ENCODE measurements around the gene GATAD2B.

GATAD2B gene

DNA sequence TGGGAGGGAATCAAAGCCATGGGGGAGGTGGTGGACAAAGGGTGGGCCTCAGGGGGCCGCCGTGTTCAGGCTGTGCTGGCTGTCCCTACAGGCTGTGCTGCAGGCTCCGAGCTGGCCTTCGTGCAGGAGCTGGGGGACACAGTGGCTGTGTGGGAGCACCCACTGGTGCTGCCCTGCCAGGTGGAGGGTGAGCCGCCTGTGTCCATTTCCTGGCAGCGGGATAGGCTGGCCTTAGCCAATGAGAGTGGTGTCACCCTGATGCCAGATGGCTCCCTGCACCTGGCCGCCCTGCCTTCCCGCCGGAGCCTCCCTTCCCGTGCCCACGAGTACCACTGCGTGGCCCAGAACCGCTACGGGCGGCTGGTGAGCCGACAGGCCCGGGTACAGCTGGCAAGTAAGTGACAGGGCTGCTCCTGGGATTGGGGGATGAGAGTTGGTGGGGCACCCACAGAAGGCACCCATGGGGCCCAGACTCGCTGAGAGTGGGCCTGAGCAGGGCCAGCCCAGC, 127.4 kb downstream of the GATAD2B start:
- Histone ChIP-seq H3K9me3 (ENCODE audit: control insufficient read depth, low read length) (no peaks in the 10 kb centered on the region), H3K27me3 (ENCODE audit: control insufficient read depth, insufficient read depth, low read length) (no peaks in the 10 kb centered on the region), H3K4me1 (ENCODE audit: control insufficient read depth, insufficient read depth, low read length) (peaks cover 5% of the 10 kb centered on the region), H3K36me3 (ENCODE audit: control insufficient read depth, insufficient read depth, low read length) (no peaks in the 10 kb centered on the region), H3K9ac (ENCODE audit: low read length) (no peak overlapping the region), H3K4me3 (ENCODE audit: low read length) (no peak overlapping the region)

- no peaks in the 10 kb centered on the region for H3K36me3 ChIP-seq (ENCODE audit: control insufficient read depth, insufficient read depth, low read length)
- H3K9me3 ChIP-seq (ENCODE audit: control insufficient read depth, low read length): no peaks in the 10 kb centered on the region
- H3K27me3 ChIP-seq (ENCODE audit: control insufficient read depth, insufficient read depth, low read length): no peaks in the 10 kb centered on the region
- peaks cover 11% of the 10 kb centered on the region for H3K4me1 ChIP-seq (ENCODE audit: control insufficient read depth, insufficient read depth, low read length)
- H3K4me3 ChIP-seq (ENCODE audit: low read length): no peak overlapping the region
- H3K9ac ChIP-seq (ENCODE audit: low read length): no peak overlapping the region
Measured at GRCh38 chr1:153794624-153795329, 128.0 kb downstream of the GATAD2B start.

DNA sequence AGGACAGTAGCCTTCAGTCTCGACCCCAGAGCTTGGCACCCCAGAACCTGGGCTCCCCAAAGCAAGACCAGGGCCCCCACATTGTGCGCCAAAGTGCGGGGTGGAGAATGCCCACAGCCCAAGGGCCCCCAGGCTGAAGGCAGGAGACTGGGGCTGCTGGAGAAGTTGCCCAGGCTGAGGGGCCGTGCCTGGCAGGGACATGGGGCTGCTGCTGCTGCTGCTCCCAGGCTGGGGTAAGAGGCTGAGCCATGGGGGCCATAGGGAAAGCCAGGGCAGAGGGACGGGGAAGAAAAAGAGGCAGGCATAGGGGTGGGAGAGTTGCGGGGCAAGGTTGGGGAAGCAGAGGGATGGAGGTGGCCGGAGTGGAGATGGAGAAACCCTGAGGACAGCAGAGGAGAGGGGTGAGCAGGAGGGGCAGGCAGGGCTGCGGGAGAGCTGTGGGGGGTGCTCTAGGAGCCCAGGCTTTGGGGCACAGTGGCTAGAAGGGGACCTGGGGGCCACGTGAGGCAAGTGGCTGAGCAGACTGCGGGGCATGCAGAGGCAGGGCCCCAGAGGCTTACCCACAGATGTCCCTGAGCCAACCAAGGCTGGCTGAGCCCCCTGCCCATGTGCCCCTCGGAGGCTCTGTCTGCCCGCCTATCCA, 128.7 kb downstream of the GATAD2B start:
- no peak overlapping the region for H3K4me3 ChIP-seq (ENCODE audit: low read length)
- H3K9ac ChIP-seq (ENCODE audit: low read length): no peak overlapping the region
- H3K36me3 ChIP-seq (ENCODE audit: control insufficient read depth, insufficient read depth, low read length): no peaks in the 10 kb centered on the region
- H3K27me3 ChIP-seq (ENCODE audit: control insufficient read depth, insufficient read depth, low read length): no peaks in the 10 kb centered on the region
- H3K9me3 ChIP-seq (ENCODE audit: control insufficient read depth, low read length): no peaks in the 10 kb centered on the region
- H3K4me1 ChIP-seq (ENCODE audit: control insufficient read depth, insufficient read depth, low read length): peaks cover 11% of the 10 kb centered on the region

GRCh38 chr1:153793261-153793972, 129.4 kb downstream of the GATAD2B start:
- H3K27me3 ChIP-seq (ENCODE audit: control insufficient read depth, insufficient read depth, low read length): no peaks in the 10 kb centered on the region
- no peaks in the 10 kb centered on the region for H3K36me3 ChIP-seq (ENCODE audit: control insufficient read depth, insufficient read depth, low read length)
- H3K4me3 ChIP-seq (ENCODE audit: low read length): no peak overlapping the region
- no peaks in the 10 kb centered on the region for H3K9me3 ChIP-seq (ENCODE audit: control insufficient read depth, low read length)
- H3K4me1 ChIP-seq (ENCODE audit: control insufficient read depth, insufficient read depth, low read length): peaks cover 11% of the 10 kb centered on the region
- H3K9ac ChIP-seq (ENCODE audit: low read length): no peak overlapping the region

DNA sequence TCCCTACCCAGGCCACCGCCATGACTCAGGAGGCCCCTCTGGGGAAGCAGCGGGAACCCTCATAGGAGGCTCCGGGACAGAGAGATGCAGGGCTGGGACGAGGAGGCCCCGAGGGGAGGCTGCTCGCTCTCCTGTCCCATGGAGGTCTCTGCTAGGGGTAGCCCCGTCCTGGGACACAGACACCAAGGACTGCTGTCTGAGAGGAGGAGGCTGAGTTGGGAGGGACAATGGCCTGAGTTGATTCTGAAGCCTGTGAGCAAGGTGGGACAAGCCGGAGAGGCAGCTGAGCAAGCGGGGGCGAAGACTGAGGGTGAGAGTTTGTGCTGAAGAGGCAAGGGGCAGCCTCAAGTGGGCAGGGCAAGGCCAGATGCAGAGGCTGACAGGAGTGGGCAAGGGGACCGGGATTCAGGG, 130.1 kb downstream of the GATAD2B start:
- Histone ChIP-seq H3K36me3 (ENCODE audit: control insufficient read depth, insufficient read depth, low read length) (no peaks in the 10 kb centered on the region), H3K9ac (ENCODE audit: low read length) (no peak overlapping the region), H3K9me3 (ENCODE audit: control insufficient read depth, low read length) (no peaks in the 10 kb centered on the region), H3K27me3 (ENCODE audit: control insufficient read depth, insufficient read depth, low read length) (no peaks in the 10 kb centered on the region), H3K4me3 (ENCODE audit: low read length) (no peak overlapping the region), H3K4me1 (ENCODE audit: control insufficient read depth, insufficient read depth, low read length) (peaks cover 11% of the 10 kb centered on the region)

DNA sequence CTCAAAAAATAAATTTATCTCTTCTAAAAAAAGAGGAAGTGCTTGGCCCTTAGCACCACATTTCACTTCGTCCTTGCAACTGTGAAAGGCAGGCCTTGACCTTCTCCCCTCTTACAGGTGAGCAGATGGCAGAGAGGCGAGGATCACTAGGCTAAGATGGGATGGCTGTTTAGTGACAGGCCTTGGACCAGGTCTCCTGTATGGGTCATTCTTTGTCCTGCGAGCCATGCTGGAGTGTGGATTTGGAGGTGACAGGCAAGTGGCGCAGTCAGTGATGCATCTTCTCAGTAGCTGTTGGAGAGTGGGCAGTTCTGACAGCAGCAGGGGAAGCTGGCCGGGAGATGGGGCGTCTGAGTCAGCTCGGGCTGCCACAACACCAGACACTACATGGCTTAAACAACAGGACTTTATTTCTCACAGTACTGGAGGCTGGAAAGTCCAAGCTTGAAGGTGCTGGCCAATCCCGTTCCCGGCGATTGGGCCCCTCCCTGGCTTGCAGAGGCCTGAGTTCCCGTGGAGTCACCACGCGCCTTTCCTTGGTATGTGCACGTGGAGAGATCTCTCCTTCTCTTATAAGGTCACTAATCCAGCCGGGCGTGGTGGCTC, 131.0 kb downstream of the GATAD2B start:
- Histone ChIP-seq H3K9me3 (ENCODE audit: control insufficient read depth, low read length) (no peaks in the 10 kb centered on the region), H3K9ac (ENCODE audit: low read length) (no peak overlapping the region), H3K4me3 (ENCODE audit: low read length) (no peak overlapping the region), H3K27me3 (ENCODE audit: control insufficient read depth, insufficient read depth, low read length) (no peaks in the 10 kb centered on the region), H3K4me1 (ENCODE audit: control insufficient read depth, insufficient read depth, low read length) (peaks cover 11% of the 10 kb centered on the region), H3K36me3 (ENCODE audit: control insufficient read depth, insufficient read depth, low read length) (no peaks in the 10 kb centered on the region)

- Histone ChIP-seq H3K27me3 (ENCODE audit: control insufficient read depth, insufficient read depth, low read length) (no peaks in the 10 kb centered on the region), H3K36me3 (ENCODE audit: control insufficient read depth, insufficient read depth, low read length) (no peaks in the 10 kb centered on the region), H3K9ac (ENCODE audit: low read length) (no peak overlapping the region), H3K4me3 (ENCODE audit: low read length) (no peak overlapping the region), H3K9me3 (ENCODE audit: control insufficient read depth, low read length) (no peaks in the 10 kb centered on the region), H3K4me1 (ENCODE audit: control insufficient read depth, insufficient read depth, low read length) (peaks cover 11% of the 10 kb centered on the region)
Measured at GRCh38 chr1:153790966-153791647, 131.7 kb downstream of the GATAD2B start.

DNA sequence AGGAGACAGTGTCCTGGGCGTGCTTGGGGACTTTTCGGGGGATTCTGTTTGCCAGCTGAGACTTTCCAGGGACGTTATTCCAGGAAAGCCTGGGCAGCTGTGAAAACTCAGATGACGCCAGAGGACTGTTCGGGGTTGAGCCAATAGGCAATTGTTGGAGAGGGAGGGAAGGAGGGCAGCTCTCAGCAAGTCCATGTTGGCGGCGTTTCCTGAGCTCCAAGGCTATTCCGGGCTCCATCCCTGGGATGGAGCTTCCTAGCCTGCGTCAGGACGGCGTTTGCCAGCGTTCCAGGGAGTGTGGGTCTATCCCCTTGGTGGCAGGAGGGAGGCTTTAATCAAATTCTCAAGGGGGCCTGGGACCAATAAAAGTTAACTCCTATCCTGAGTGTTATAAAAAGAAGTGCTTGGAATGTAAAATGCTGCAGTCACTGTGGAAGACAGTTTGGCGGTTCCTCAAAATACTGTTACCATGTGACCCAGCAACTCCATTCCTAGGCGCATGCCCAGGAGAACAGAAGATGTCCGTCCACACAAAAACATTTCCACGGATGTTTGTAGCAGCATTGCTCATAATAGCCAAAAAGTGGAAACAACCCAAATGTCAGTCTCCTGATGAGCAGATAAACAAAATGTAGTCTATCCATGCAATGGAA, 132.3 kb downstream of the GATAD2B start:
- H3K4me1 ChIP-seq (ENCODE audit: control insufficient read depth, insufficient read depth, low read length): peaks cover 11% of the 10 kb centered on the region
- no peaks in the 10 kb centered on the region for H3K9me3 ChIP-seq (ENCODE audit: control insufficient read depth, low read length)
- H3K4me3 ChIP-seq (ENCODE audit: low read length): no peak overlapping the region
- H3K27me3 ChIP-seq (ENCODE audit: control insufficient read depth, insufficient read depth, low read length): no peaks in the 10 kb centered on the region
- H3K36me3 ChIP-seq (ENCODE audit: control insufficient read depth, insufficient read depth, low read length): no peaks in the 10 kb centered on the region
- H3K9ac ChIP-seq (ENCODE audit: low read length): peak overlapping the region; percentile 61

- peaks cover 11% of the 10 kb centered on the region for H3K4me1 ChIP-seq (ENCODE audit: control insufficient read depth, insufficient read depth, low read length)
- H3K9ac ChIP-seq (ENCODE audit: low read length): peak overlapping the region; percentile 61
- H3K27me3 ChIP-seq (ENCODE audit: control insufficient read depth, insufficient read depth, low read length): no peaks in the 10 kb centered on the region
- no peaks in the 10 kb centered on the region for H3K9me3 ChIP-seq (ENCODE audit: control insufficient read depth, low read length)
- no peaks in the 10 kb centered on the region for H3K36me3 ChIP-seq (ENCODE audit: control insufficient read depth, insufficient read depth, low read length)
- H3K4me3 ChIP-seq (ENCODE audit: low read length): no peak overlapping the region
Measured at GRCh38 chr1:153789478-153790034, 133.2 kb downstream of the GATAD2B start.

- H3K27me3 ChIP-seq (ENCODE audit: control insufficient read depth, insufficient read depth, low read length): no peaks in the 10 kb centered on the region
- H3K9me3 ChIP-seq (ENCODE audit: control insufficient read depth, low read length): no peaks in the 10 kb centered on the region
- H3K4me3 ChIP-seq (ENCODE audit: low read length): no peak overlapping the region
- no peaks in the 10 kb centered on the region for H3K36me3 ChIP-seq (ENCODE audit: control insufficient read depth, insufficient read depth, low read length)
- peaks cover 13% of the 10 kb centered on the region for H3K4me1 ChIP-seq (ENCODE audit: control insufficient read depth, insufficient read depth, low read length)
- H3K9ac ChIP-seq (ENCODE audit: low read length): no peak overlapping the region
Measured at GRCh38 chr1:153786038-153786790, 136.6 kb downstream of the GATAD2B start.

All from mucosa of stomach (tissue), 1 donor.